ENCODE results near the gene CTNND1.
"Not testable (repeated sequence)": the region's sequence is repeated elsewhere in the genome, so short reads cannot be mapped to it uniquely, and the experiment has no call there.

CTNND1 gene

GRCh38 chr11:57815476-57815875, 53.9 kb downstream of the CTNND1 start:
- no peak for TF ChIP-seq CTCF (IDR thresholded peaks at IDR 0.05; ENCODE audit: insufficient read depth, low read depth, low read length, missing control alignments)
- peak; percentile 70 for DNase-seq (ENCODE audit: low read depth)
- H3K4me3 ChIP-seq (ENCODE audit: low read depth, low read length): no peak overlapping the region

GRCh38 chr11:57815877-57816276, 54.3 kb downstream of the CTNND1 start:
- TF ChIP-seq CTCF (IDR thresholded peaks at IDR 0.05; ENCODE audit: insufficient read depth, low read depth, low read length, missing control alignments): no peak
- H3K4me3 ChIP-seq (ENCODE audit: low read depth, low read length): no peak overlapping the region
- DNase-seq (ENCODE audit: low read depth): no peak

GRCh38 chr11:57818812-57819211, 57.2 kb downstream of the CTNND1 start:
- no peak for TF ChIP-seq CTCF (IDR thresholded peaks at IDR 0.05; ENCODE audit: insufficient read depth, low read depth, low read length, missing control alignments)
- DNase-seq (ENCODE audit: low read depth): no peak
- H3K4me3 ChIP-seq (ENCODE audit: low read depth, low read length): no peak overlapping the region

- no peak overlapping the region for H3K4me3 ChIP-seq (ENCODE audit: low read depth, low read length)
- TF ChIP-seq CTCF (IDR thresholded peaks at IDR 0.05; ENCODE audit: insufficient read depth, low read depth, low read length, missing control alignments): no peak
- DNase-seq (ENCODE audit: low read depth): no peak
These were observed 57.8 kb downstream of the CTNND1 start for GRCh38 chr11:57819252-57819979.

GRCh38 chr11:57823859-57824258, 62.3 kb downstream of the CTNND1 start:
- H3K4me3 ChIP-seq (ENCODE audit: low read depth, low read length): no peak overlapping the region
- no peak for TF ChIP-seq CTCF (IDR thresholded peaks at IDR 0.05; ENCODE audit: insufficient read depth, low read depth, low read length, missing control alignments)
- DNase-seq (ENCODE audit: low read depth): no peak

GRCh38 chr11:57834852-57835251, 73.2 kb downstream of the CTNND1 start:
- DNase-seq (ENCODE audit: low read depth): no peak
- TF ChIP-seq CTCF (IDR thresholded peaks at IDR 0.05; ENCODE audit: insufficient read depth, low read depth, low read length, missing control alignments): no peak
- H3K4me3 ChIP-seq (ENCODE audit: low read depth, low read length): no peak overlapping the region

- DNase-seq (ENCODE audit: low read depth); H3K4me3 ChIP-seq (ENCODE audit: low read depth, low read length): not testable (repeated sequence)
These were observed 77.0 kb downstream of the CTNND1 start for GRCh38 chr11:57838609-57839008.

Measured in GM12865 (cell line).